ENCODE measurements around the gene DERL3.

DNA sequence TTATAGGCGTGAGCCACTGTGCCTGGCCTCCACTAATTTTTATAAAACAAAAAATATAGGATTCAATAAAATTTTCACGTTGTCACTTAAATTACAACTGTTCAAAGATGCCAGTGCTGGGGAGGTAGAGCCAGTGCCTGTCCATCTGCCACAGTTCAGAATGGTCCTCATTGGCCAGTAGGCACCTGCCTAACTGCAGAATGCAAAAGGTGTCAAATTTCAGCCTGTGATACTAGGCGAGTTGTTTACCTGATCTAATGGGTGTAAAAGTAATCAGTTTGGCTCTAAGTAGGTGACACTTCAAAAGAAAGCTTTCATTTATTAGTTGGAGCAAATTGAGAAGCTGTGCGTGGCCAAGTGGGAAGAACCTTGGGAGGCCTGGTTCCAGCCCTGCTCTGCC is 49.7 kb downstream of the DERL3 start:
- TF ChIP-seq, protein P1, sequence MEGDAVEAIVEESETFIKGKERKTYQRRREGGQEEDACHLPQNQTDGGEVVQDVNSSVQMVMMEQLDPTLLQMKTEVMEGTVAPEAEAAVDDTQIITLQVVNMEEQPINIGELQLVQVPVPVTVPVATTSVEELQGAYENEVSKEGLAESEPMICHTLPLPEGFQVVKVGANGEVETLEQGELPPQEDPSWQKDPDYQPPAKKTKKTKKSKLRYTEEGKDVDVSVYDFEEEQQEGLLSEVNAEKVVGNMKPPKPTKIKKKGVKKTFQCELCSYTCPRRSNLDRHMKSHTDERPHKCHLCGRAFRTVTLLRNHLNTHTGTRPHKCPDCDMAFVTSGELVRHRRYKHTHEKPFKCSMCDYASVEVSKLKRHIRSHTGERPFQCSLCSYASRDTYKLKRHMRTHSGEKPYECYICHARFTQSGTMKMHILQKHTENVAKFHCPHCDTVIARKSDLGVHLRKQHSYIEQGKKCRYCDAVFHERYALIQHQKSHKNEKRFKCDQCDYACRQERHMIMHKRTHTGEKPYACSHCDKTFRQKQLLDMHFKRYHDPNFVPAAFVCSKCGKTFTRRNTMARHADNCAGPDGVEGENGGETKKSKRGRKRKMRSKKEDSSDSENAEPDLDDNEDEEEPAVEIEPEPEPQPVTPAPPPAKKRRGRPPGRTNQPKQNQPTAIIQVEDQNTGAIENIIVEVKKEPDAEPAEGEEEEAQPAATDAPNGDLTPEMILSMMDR (IDR thresholded peaks at IDR 0.05; ENCODE audit: low read depth, low read length): no peak
- TF ChIP-seq, protein P2, sequence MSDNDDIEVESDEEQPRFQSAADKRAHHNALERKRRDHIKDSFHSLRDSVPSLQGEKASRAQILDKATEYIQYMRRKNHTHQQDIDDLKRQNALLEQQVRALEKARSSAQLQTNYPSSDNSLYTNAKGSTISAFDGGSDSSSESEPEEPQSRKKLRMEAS (IDR thresholded peaks at IDR 0.05; ENCODE audit: low read depth, low read length): no peak

Measured in NB4 (cell line).